Brain microvascular endothelial cell (primary cell): ENCODE measurements around the gene TBC1D13.

Experiments
- DNase-seq: peaks from one replicate; pipeline ENCODE4 v3.0.0-alpha.2; 2020
- H3K27ac ChIP-seq: fragments of 250-450 bp; sonication (Bioruptor Pico); 2 replicates; pipeline ENCODE4 v1.5.1; 2020; ENCODE audit warnings: mild to moderate bottlenecking, moderate library complexity
- H3K27me3 ChIP-seq: fragments of 250-450 bp; sonication (Bioruptor Pico); replicated peaks from 2 replicates; pipeline ENCODE4 v1.5.1; 2020; ENCODE audit warnings: mild to moderate bottlenecking
- H3K36me3 ChIP-seq: fragments of 250-450 bp; sonication (Bioruptor Pico); replicated peaks from 2 replicates; pipeline ENCODE4 v1.5.1; 2020; ENCODE audit warnings: mild to moderate bottlenecking
- H3K4me3 ChIP-seq: 2 replicates; pipeline ENCODE4 v1.5.1; 2011; ENCODE audit warnings: low read depth, mild to moderate bottlenecking, control low read depth, low read length, moderate library complexity
- CTCF ChIP-seq: IDR thresholded peaks from 2 replicates; pipeline ENCODE4 v1.5.1; 2011; ENCODE audit warnings: low read depth, mild to moderate bottlenecking, moderate library complexity, low read length, control low read depth, inconsistent platforms; ENCODE audit errors: missing control alignments
- in situ Hi-C: cut with HindIII; loops from 2 replicates; pipeline ENCODE4 v1.10.0; 2017; ENCODE audit warnings: low sequenced_read_pairs, low pct_ligation_motif_present

Gene TBC1D13

GRCh38 chr9:128824911-128825310 is 37.9 kb downstream of the TBC1D13 start:
- no peaks in the 10 kb centered on the region for H3K27me3 ChIP-seq
- H3K36me3 ChIP-seq, result peaks cover 62% of the 10 kb centered on the region
- in situ Hi-C loops, result no loop called here
- TF ChIP-seq CTCF, result no peak
- no peak for DNase-seq
- H3K27ac ChIP-seq, result no peak overlapping the region
- no peak overlapping the region for H3K4me3 ChIP-seq

- peak; percentile 26 for TF ChIP-seq CTCF
- in situ Hi-C loops, result no loop called here
- peaks cover 57% of the 10 kb centered on the region for H3K36me3 ChIP-seq
Measured at GRCh38 chr9:128825923-128826700, 39.1 kb downstream of the TBC1D13 start.

DNA sequence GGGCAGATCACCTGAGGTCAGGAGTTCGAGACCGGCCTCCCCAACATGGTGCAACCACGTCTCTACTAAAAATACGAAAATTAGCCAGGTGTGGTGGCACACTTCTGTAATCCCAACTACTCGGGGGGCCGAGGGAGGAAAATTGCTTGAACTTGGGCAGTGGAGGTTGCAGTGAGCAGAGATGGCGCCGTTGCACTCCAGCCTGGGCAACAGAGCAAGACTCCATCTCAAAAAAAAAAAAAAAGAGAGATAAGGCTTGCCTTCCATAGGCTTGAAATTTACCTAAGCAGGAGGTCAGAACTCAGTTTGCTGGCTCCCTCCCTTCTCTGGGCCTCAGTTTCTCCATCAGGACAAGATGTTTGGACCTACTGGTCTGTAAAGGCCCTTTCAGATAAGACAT is 41.2 kb downstream of the TBC1D13 start:
- no peak for TF ChIP-seq CTCF
- H3K4me3 ChIP-seq, result no peak overlapping the region
- H3K36me3 ChIP-seq, result peaks cover 40% of the 10 kb centered on the region
- H3K27ac ChIP-seq, result no peak overlapping the region
- no peaks in the 10 kb centered on the region for H3K27me3 ChIP-seq
- DNase-seq, result no peak
- in situ Hi-C loops, result no loop called here

More at GRCh38 chr9:128825923-128826700, 39.1 kb downstream of the TBC1D13 start:
- Histone ChIP-seq H3K27ac (no peak overlapping the region), H3K27me3 (no peaks in the 10 kb centered on the region), H3K4me3 (no peak overlapping the region)
- no peak for DNase-seq

DNA sequence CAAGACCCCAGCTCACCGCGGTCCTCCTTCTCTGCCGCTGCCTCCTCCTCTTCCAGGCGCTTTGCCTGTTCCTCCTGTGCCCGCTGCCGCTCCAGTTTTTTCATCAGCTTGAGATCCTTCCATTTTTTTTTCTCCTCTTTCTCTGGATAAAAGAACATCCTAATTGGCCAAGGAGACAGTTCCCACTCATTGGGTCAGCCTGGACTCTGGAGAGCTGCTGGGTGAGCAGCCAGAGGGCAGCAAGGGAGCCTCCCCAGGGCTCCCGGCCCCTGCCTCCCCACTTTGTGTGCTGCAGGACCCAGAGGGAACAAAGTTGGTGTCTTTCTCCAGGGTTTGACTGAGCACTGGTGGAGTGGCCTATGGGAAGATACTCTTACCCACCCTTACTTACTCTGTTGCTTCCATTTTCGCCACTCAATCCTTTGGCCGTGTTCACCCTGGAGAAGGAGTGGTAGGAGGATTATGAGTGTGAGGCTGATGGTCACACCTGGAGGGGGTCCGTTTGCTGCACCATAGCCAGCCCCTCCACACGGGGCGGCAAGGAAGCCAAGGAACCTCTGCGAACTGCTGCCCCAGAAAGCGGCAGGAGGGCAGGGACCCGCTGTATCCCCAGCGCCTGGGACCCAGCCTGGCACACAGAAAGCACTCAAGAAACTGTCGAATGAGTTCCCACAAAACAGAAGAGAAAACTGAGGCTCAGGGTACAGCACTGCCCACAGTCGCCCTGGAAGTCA is 41.8 kb downstream of the TBC1D13 start:
- H3K27ac ChIP-seq, result peak overlapping the region; percentile 25
- H3K36me3 ChIP-seq, result peaks cover 34% of the 10 kb centered on the region
- in situ Hi-C loops, result no loop called here
- no peak for TF ChIP-seq CTCF
- DNase-seq, result no peak
- peak overlapping the region; percentile 87 for H3K4me3 ChIP-seq
- no peaks in the 10 kb centered on the region for H3K27me3 ChIP-seq

- TF ChIP-seq CTCF, result no peak
- Histone ChIP-seq H3K27ac (peak within 1 kb of the TSS; percentile 25), H3K36me3 (peaks cover 26% of the 10 kb centered on the region), H3K27me3 (no peaks in the 10 kb centered on the region), H3K4me3 (peak within 1 kb of the TSS; percentile 87)
- in situ Hi-C loops, result no loop called here
- DNase-seq, result peak; percentile 85
Measured at GRCh38 chr9:128829477-128830251, 42.6 kb downstream of the TBC1D13 start, which contains the start of gene SPOUT1. SPOUT1 (minus strand) TSS chr9:128829794; CDS start chr9:128829780, 14 bp downstream.
